AG09309 (cell line): ENCODE results near the gene RPS26.
"Not testable (repeated sequence)": the region's sequence is repeated elsewhere in the genome, so short reads cannot be mapped to it uniquely, and the experiment has no call there.

Experiments used
- DNase-seq: peaks from one replicate; pipeline ENCODE4 v3.0.0-alpha.2; 2010; ENCODE audit warnings: low read depth
- H3K4me3 ChIP-seq: 2 replicates; pipeline ENCODE4 v1.5.1; 2011; ENCODE audit warnings: mild to moderate bottlenecking, low read depth, low read length, moderate library complexity; ENCODE audit not compliant: control insufficient read depth
- TF ChIP-seq, protein P1 (sequence below): IDR thresholded peaks from 2 replicates; pipeline ENCODE4 v1.5.1; 2011; ENCODE audit warnings: mild to moderate bottlenecking, low read depth, low read length, inconsistent platforms; ENCODE audit not compliant: insufficient read depth, control insufficient read depth; ENCODE audit errors: missing control alignments

Gene RPS26

DNA sequence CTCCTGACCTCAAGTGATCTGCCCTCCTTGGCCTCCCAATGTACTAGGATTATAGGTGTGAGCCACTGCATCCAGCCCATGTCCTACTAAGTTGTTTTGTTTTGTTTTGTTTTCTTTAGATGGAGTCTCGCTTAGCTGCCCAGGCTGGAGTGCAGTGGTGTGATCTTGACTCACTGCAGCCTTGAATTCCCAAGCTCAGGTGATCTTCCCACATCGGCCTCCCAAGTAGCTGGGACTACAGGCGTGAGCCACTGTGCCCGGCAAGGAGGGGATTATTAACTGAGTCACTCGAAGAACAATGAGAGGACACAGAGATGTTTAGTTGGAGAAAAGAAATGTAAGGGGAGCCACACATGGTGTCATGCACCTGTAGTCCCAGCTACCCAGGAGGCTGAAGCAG lies 20.3 kb downstream of the RPS26 start:
- TF ChIP-seq, protein P1, sequence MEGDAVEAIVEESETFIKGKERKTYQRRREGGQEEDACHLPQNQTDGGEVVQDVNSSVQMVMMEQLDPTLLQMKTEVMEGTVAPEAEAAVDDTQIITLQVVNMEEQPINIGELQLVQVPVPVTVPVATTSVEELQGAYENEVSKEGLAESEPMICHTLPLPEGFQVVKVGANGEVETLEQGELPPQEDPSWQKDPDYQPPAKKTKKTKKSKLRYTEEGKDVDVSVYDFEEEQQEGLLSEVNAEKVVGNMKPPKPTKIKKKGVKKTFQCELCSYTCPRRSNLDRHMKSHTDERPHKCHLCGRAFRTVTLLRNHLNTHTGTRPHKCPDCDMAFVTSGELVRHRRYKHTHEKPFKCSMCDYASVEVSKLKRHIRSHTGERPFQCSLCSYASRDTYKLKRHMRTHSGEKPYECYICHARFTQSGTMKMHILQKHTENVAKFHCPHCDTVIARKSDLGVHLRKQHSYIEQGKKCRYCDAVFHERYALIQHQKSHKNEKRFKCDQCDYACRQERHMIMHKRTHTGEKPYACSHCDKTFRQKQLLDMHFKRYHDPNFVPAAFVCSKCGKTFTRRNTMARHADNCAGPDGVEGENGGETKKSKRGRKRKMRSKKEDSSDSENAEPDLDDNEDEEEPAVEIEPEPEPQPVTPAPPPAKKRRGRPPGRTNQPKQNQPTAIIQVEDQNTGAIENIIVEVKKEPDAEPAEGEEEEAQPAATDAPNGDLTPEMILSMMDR = no peak
- H3K4me3 ChIP-seq = no peak overlapping the region
- no peak for DNase-seq

DNA sequence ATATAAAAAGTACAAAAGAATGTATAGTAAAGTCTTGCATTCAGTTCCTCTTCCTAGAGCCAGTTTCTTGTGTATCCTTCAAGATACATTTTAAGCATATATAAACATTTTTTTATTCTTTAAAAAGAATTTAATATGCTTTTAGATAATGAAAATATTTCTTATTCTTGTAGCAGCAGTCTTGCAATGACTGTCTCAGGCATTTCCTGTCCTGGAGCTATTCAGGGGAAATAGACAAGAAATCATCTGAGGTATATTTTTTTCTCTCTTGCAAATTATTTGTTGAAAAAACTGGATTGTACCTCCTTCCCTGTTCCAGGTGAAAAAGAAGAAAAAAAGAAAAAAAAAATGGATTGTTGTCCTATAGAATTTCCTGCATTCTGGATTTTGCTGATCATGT lies 21.3 kb downstream of the RPS26 start:
- H3K4me3 ChIP-seq = no peak overlapping the region
- TF ChIP-seq, protein P1 = no peak
- no peak for DNase-seq

DNA sequence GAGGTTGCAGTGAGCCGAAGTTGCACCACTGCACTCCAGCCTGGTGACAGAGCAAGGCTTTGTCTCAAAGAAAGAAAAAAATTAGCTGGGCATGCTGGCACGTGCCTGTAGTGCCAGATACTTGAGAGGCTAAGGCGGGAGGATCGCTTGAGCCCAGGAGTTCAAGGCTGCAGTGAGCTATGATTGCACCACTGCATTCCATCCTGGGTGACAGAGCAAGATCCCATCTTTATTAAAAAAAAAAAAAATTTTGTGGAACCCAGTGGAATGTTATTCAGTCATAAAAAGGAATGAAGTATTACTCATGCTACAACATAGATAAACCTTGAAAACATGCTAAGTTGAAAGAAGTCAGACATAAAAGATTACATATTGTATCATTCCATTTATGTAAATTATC lies 29.9 kb downstream of the RPS26 start:
- TF ChIP-seq, protein P1 = no peak
- DNase-seq = no peak

DNA sequence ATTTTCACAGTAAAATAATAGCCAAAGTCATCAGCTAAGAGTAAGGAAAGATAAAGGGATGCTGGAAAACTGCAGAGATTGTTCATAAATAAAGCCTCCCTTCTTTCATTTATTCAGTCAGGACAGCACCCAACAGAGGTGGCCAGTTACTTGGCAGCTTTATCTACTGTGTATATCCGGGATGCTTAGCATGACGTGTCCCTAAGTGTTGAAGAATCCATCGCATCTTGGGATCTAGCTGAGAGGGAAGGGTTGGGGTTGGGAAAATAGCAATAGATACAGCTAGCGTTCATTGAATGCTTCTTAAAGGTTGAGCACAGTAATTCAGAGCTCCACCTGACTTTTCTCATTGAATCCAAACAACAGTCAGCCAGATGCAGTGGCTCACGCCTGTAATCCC lies 32.7 kb downstream of the RPS26 start:
- TF ChIP-seq, protein P1 = no peak
- no peak for DNase-seq
- no peak overlapping the region for H3K4me3 ChIP-seq

More for the DNA sequence above, 29.9 kb downstream of the RPS26 start:
- H3K4me3 ChIP-seq = no peak overlapping the region

DNA sequence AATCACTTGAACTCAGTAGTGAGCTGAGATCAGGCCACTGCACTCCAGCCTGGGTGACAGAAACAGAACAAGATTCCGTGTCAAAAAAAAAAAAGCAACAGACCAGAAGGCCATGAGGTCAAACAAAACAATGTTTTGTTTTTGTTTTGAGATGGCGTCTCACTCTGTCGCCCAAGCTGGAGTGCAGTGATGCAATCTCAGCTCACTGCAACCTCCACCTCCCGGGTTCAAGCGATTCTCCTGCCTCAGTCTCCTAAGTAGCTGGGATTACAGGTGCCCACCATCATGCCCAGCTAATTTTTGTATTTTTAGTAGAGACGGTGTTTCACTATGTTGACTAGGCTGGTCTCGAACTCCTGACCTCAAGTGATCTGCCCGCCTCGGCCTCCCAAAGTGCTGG lies 36.2 kb downstream of the RPS26 start:
- H3K4me3 ChIP-seq, DNase-seq: not testable (repeated sequence)

DNA sequence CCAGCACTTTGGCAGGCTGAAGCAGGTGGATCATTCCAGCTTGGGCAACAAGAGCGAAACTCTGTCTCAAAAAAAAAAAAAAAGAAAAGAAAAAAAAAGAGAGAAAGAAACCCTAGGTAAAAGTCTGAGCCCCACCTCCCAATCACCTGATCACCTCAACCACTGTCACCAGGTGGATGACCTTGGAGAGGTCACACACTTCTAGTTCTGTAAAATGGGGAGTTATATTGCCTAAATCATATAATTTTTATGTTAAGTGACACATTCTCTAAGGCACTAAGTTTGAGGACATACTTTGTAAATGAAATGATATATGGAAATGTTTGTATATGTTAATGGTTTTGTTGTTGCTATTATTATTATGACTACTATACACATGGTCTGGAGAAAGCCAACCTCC lies 36.7 kb downstream of the RPS26 start:
- no peak overlapping the region for H3K4me3 ChIP-seq
- TF ChIP-seq, protein P1 = no peak
- DNase-seq = no peak

DNA sequence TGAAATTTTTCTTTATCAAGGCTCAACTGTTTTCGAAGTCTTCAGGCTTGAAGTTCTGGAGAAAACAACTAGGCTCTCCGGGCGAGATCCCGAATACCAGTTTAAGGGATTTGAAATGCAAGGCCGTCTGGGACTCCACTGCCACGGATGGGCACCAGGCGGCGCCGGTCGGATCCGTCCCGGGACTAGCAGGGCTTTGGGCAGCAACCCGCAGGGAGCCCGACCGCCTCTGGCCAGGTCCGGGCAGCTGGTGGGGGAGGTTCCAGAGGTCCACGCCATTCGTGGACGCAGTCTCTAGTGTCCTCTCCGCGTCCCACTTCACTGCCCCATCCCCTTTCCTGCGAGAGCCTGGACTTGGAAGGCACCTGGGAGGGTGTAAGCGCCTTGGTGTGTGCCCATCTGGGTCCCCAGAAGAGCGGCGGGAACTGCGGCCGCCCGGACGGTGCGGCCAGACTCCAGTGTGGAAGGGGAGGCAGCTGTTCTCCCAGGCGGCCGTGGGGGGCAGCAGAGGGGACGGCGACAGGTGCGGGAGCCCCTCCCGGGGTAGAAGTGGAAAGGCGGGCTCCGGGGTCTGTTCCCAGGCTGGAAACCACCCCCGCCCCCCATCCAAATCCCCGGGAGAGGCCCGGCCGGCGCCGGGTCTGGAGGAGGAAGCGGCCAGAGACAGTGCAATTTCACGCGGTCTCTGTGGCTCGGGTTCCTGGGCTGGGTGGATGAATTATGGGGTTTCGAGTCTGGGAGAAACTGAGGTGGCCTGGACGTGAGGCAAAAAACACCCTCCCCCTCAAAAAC lies 37.4 kb downstream of the RPS26 start:
- peak; percentile 27 for DNase-seq
- peak overlapping the region; percentile 65 for H3K4me3 ChIP-seq
- TF ChIP-seq, protein P1 = peak; percentile 88
